OCI-LY1 (cell line): Measurements from ENCODE around the gene TUSC1.

Experiments used
- H2AFZ ChIP-seq: fragments of 200-600 bp; sonication (generic), shearing (Covaris generic); 2 replicates; pipeline ENCODE4 v1.6.0; 2014; ENCODE audit warnings: antibody characterized with exemption, mild to moderate bottlenecking, low read length
- H3F3A ChIP-seq: fragments of 200-600 bp; sonication (generic), shearing (Covaris generic); 2 replicates; pipeline ENCODE4 v1.6.0; 2014; ENCODE audit warnings: mild to moderate bottlenecking, antibody characterized with exemption, low read length, moderate library complexity; ENCODE audit not compliant: insufficient read depth
- H3K27ac ChIP-seq: fragments of 200-600 bp; sonication (generic); 2 replicates; pipeline ENCODE4 v1.5.1; 2014; ENCODE audit warnings: low read length, mixed run types, mild to moderate bottlenecking, low read depth; ENCODE audit not compliant: poor library complexity, severe bottlenecking
- H3K27me3 ChIP-seq: fragments of 200-600 bp; sonication (generic); 2 replicates; pipeline ENCODE4 v1.6.0; 2014; ENCODE audit warnings: antibody characterized with exemption, mild to moderate bottlenecking, low read length, moderate library complexity; ENCODE audit not compliant: insufficient read depth
- H3K36me3 ChIP-seq: fragments of 200-600 bp; sonication (generic); 2 replicates; pipeline ENCODE4 v1.6.1; 2014; ENCODE audit warnings: mild to moderate bottlenecking, antibody characterized with exemption, low read length, moderate library complexity, mixed read lengths; ENCODE audit not compliant: insufficient read depth
- H3K4me1 ChIP-seq: fragments of 200-600 bp; sonication (generic); 2 replicates; pipeline ENCODE4 v1.5.1; 2014; ENCODE audit warnings: mild to moderate bottlenecking, low read length, moderate library complexity; ENCODE audit not compliant: insufficient read depth, severe bottlenecking
- H3K4me2 ChIP-seq: fragments of 200-600 bp; sonication (generic), shearing (Covaris generic); 2 replicates; pipeline ENCODE4 v1.6.1; 2014; ENCODE audit warnings: low read length
- H3K4me3 ChIP-seq: fragments of 200-600 bp; sonication (generic); 2 replicates; pipeline ENCODE4 v1.5.1; 2014; ENCODE audit warnings: low read length, low read depth, mild to moderate bottlenecking, mixed read lengths; ENCODE audit not compliant: poor library complexity, severe bottlenecking
- H3K79me2 ChIP-seq: fragments of 200-600 bp; shearing (Covaris generic); 2 replicates; pipeline ENCODE4 v1.6.1; 2016; ENCODE audit warnings: mixed run types, low read length, mixed read lengths; ENCODE audit not compliant: insufficient read depth
- H3K9ac ChIP-seq: fragments of 200-600 bp; sonication (generic), shearing (Covaris generic); 2 replicates; pipeline ENCODE4 v1.6.1; 2014; ENCODE audit warnings: mild to moderate bottlenecking, low read length, mixed read lengths
- H3K9me2 ChIP-seq: fragments of 200-600 bp; sonication (generic), shearing (Covaris generic); 2 replicates; pipeline ENCODE4 v1.6.1; 2014; ENCODE audit warnings: low read depth, mild to moderate bottlenecking, low read length, mixed read lengths
- H3K9me3 ChIP-seq: fragments of 200-600 bp; shearing (Covaris generic); 2 replicates; pipeline ENCODE4 v1.6.1; 2014; ENCODE audit warnings: low read length, mixed read lengths
- H4K20me1 ChIP-seq: fragments of 200-600 bp; sonication (generic), shearing (Covaris generic); 2 replicates; pipeline ENCODE4 v1.6.0; 2016; ENCODE audit warnings: mild to moderate bottlenecking, low read length; ENCODE audit not compliant: insufficient read depth
- CTCF ChIP-seq: fragments of 200-600 bp; sonication (generic), shearing (Covaris generic); IDR thresholded peaks from 2 replicates; pipeline ENCODE4 v1.5.1; 2017; ENCODE audit warnings: mild to moderate bottlenecking, antibody characterized with exemption, low read length, moderate library complexity, mixed read lengths
- EZH2 ChIP-seq: fragments of 200-600 bp; sonication (generic), shearing (Covaris generic); IDR thresholded peaks from 2 replicates; pipeline ENCODE4 v1.8.0; 2017; ENCODE audit warnings: borderline replicate concordance, mixed run types, mild to moderate bottlenecking, antibody characterized with exemption, low read length, moderate library complexity, mixed read lengths

Gene TUSC1

GRCh38 chr9:25654417-25654816, 23.8 kb downstream of the TUSC1 start:
- H3K4me2 ChIP-seq: no peak overlapping the region
- H3K4me3 ChIP-seq: no peak overlapping the region
- H4K20me1 ChIP-seq: no peaks in the 10 kb centered on the region
- no peaks in the 10 kb centered on the region for H3K79me2 ChIP-seq
- no peaks in the 10 kb centered on the region for H3K9me3 ChIP-seq
- H3K4me1 ChIP-seq: no peaks in the 10 kb centered on the region
- no peaks in the 10 kb centered on the region for H3K36me3 ChIP-seq
- H3K27ac ChIP-seq: no peak overlapping the region
- TF ChIP-seq EZH2 (no peak), CTCF (no peak)
- no peaks in the 10 kb centered on the region for H3K27me3 ChIP-seq
- H2AFZ ChIP-seq: no peak overlapping the region
- H3K9ac ChIP-seq: no peak overlapping the region
- H3F3A ChIP-seq: no peaks in the 10 kb centered on the region
- no peaks in the 10 kb centered on the region for H3K9me2 ChIP-seq

- no peaks in the 10 kb centered on the region for H4K20me1 ChIP-seq
- H3K36me3 ChIP-seq: no peaks in the 10 kb centered on the region
- no peak overlapping the region for H3K27ac ChIP-seq
- no peaks in the 10 kb centered on the region for H3K4me1 ChIP-seq
- no peaks in the 10 kb centered on the region for H3F3A ChIP-seq
- no peak for TF ChIP-seq CTCF
- no peak for TF ChIP-seq EZH2
- no peak overlapping the region for H3K9ac ChIP-seq
- no peaks in the 10 kb centered on the region for H3K79me2 ChIP-seq
- no peaks in the 10 kb centered on the region for H3K27me3 ChIP-seq
- no peak overlapping the region for H3K4me3 ChIP-seq
- no peak overlapping the region for H2AFZ ChIP-seq
- no peaks in the 10 kb centered on the region for H3K9me3 ChIP-seq
- H3K4me2 ChIP-seq: no peak overlapping the region
- H3K9me2 ChIP-seq: no peaks in the 10 kb centered on the region
These were observed 30.1 kb downstream of the TUSC1 start for GRCh38 chr9:25648116-25648515.

GRCh38 chr9:25636026-25636425, 42.2 kb downstream of the TUSC1 start:
- H4K20me1 ChIP-seq: no peaks in the 10 kb centered on the region
- no peaks in the 10 kb centered on the region for H3K9me3 ChIP-seq
- no peak overlapping the region for H3K4me3 ChIP-seq
- no peak overlapping the region for H3K4me2 ChIP-seq
- H3F3A ChIP-seq: no peaks in the 10 kb centered on the region
- no peaks in the 10 kb centered on the region for H3K79me2 ChIP-seq
- no peak overlapping the region for H2AFZ ChIP-seq
- H3K4me1 ChIP-seq: no peaks in the 10 kb centered on the region
- TF ChIP-seq CTCF (no peak), EZH2 (no peak)
- H3K36me3 ChIP-seq: no peaks in the 10 kb centered on the region
- no peak overlapping the region for H3K27ac ChIP-seq
- no peak overlapping the region for H3K9ac ChIP-seq
- no peaks in the 10 kb centered on the region for H3K9me2 ChIP-seq
- H3K27me3 ChIP-seq: no peaks in the 10 kb centered on the region
